Endodermal cell (in vitro differentiated cells): Measurements from ENCODE around the gene DOCK2. TPM values are rescaled to one million over a fixed set of nuclear protein-coding genes. Genes with fewer than 3 reads are reported as not detected.

Source experiments
- DNase-seq: peaks from one replicate; pipeline ENCODE4 v3.0.0-alpha.2; 2017
- H3K27ac ChIP-seq: 2 replicates; pipeline ENCODE4 v1.5.1; 2013; ENCODE audit warnings: mild to moderate bottlenecking, low read depth, low read length, moderate library complexity
- H3K27me3 ChIP-seq: 2 replicates; pipeline ENCODE4 v1.6.1; 2013; ENCODE audit warnings: mild to moderate bottlenecking, low read length, moderate library complexity; ENCODE audit not compliant: insufficient read depth, control insufficient read depth, poor library complexity, severe bottlenecking
- H3K36me3 ChIP-seq: 2 replicates; pipeline ENCODE4 v1.7.0; 2013; ENCODE audit warnings: mild to moderate bottlenecking, low read length, moderate library complexity; ENCODE audit not compliant: control insufficient read depth, insufficient read depth
- H3K4me1 ChIP-seq: one replicate; pipeline ENCODE4 v1.7.0; 2013; ENCODE audit warnings: low read length; ENCODE audit not compliant: control insufficient read depth, insufficient read depth
- H3K4me3 ChIP-seq: 2 replicates; pipeline ENCODE4 v1.5.1; 2013; ENCODE audit warnings: mild to moderate bottlenecking, low read length, moderate library complexity
- H3K9ac ChIP-seq: 2 replicates; pipeline ENCODE4 v1.6.1; 2013; ENCODE audit warnings: mild to moderate bottlenecking, low read length, moderate library complexity; ENCODE audit not compliant: poor library complexity, severe bottlenecking; ENCODE audit errors: extremely low read depth
- H3K9me3 ChIP-seq: 2 replicates; pipeline ENCODE4 v1.6.1; 2013; ENCODE audit warnings: mild to moderate bottlenecking, low read length, moderate library complexity; ENCODE audit not compliant: control insufficient read depth
- H3K27ac Mint-ChIP-seq: 2 replicates; pipeline ENCODE4 v1.8.0; 2020; ENCODE audit warnings: mixed read lengths
- H3K27me3 Mint-ChIP-seq: 2 replicates; pipeline ENCODE4 v1.8.0; 2021; ENCODE audit warnings: mild to moderate bottlenecking, mixed read lengths; ENCODE audit not compliant: insufficient read depth
- H3K36me3 Mint-ChIP-seq: 2 replicates; pipeline ENCODE4 v1.8.0; 2020; ENCODE audit warnings: low read depth, mixed read lengths
- H3K4me1 Mint-ChIP-seq: 2 replicates; pipeline ENCODE4 v1.8.0; 2020; ENCODE audit warnings: mixed read lengths
- H3K4me3 Mint-ChIP-seq: 2 replicates; pipeline ENCODE4 v1.8.0; 2020; ENCODE audit warnings: mild to moderate bottlenecking, moderate library complexity, mixed read lengths
- H3K9me3 Mint-ChIP-seq: 2 replicates; pipeline ENCODE4 v1.8.0; 2020; ENCODE audit warnings: mild to moderate bottlenecking, mixed read lengths
- CTCF ChIP-seq: fragments of 200-600 bp; sonication (generic); conservative IDR thresholded peaks from 2 replicates; pipeline ENCODE4 v1.5.0; 2021; ENCODE audit warnings: antibody characterized with exemption, mild to moderate bottlenecking
- WGBS, 2 experiments: methylation state at CpG; one replicate each; pipeline versions ENCODE4 v1.1.5 to v1.1.7; 2013; ENCODE audit warnings: missing lambda C conversion rate in 2 of 2, mixed read lengths in 1 of 2; ENCODE audit not compliant: insufficient coverage in 1 of 2, insufficient read length in 1 of 2; 5-methylcytosine and 5-hydroxymethylcytosine counted together
- total RNA-seq, 2 donors: library from RNA; stranded (reverse); fragmentation: NEBNext Ultra II Directional in 1 of 2; extraction: Animal tissue kit (Norgen Biotek cat#: 25700) in 1 of 2; gene quantifications; 2 replicates in 1 of 2; 3 replicates in 1 of 2; pipeline ENCODE4 v1.2.1, GENCODE V29; 2021

The DOCK2 gene
- total RNA-seq, 2 donors from 2014 or later: 2.6 to 3.9 TPM

GRCh38 chr5:169935762-169936161 is 298.7 kb downstream of the DOCK2 start:
- Histone ChIP-seq H3K27me3 (no peaks in the 10 kb centered on the region), H3K4me3 (no peak overlapping the region), H3K4me1 (peaks cover 3% of the 10 kb centered on the region), H3K9ac (no peak overlapping the region), H3K36me3 (no peaks in the 10 kb centered on the region), H3K9me3 (no peaks in the 10 kb centered on the region), H3K27ac (no peak overlapping the region)
- no peak for DNase-seq
- no peak overlapping the region for H3K4me3 Mint-ChIP-seq
- 95 to 100% methylated on average over 2 to 5 of the region's 5 CpGs for WGBS, 2 experiments
- H3K27me3 Mint-ChIP-seq: peaks cover 2% of the 10 kb centered on the region
- H3K36me3 Mint-ChIP-seq: no peaks in the 10 kb centered on the region
- H3K9me3 Mint-ChIP-seq: no peaks in the 10 kb centered on the region
- no peak for TF ChIP-seq CTCF
- peaks cover 7% of the 10 kb centered on the region for H3K4me1 Mint-ChIP-seq
- H3K27ac Mint-ChIP-seq: no peak overlapping the region

- Histone ChIP-seq H3K27me3 (no peaks in the 10 kb centered on the region), H3K36me3 (no peaks in the 10 kb centered on the region), H3K9ac (no peak overlapping the region), H3K4me1 (no peaks in the 10 kb centered on the region), H3K9me3 (no peaks in the 10 kb centered on the region), H3K27ac (no peak overlapping the region), H3K4me3 (no peak overlapping the region)
- Mint-ChIP-seq H3K27me3 (no peaks in the 10 kb centered on the region), H3K4me1 (peaks cover 3% of the 10 kb centered on the region), H3K36me3 (no peaks in the 10 kb centered on the region), H3K9me3 (no peaks in the 10 kb centered on the region), H3K27ac (no peak overlapping the region), H3K4me3 (no peak overlapping the region)
- no peak for TF ChIP-seq CTCF
- 91 to 100% methylated on average over 2 of the region's 2 CpGs for WGBS, 2 experiments
- DNase-seq: no peak
Measured at GRCh38 chr5:169938439-169938838, 301.4 kb downstream of the DOCK2 start.

GRCh38 chr5:169939731-169940130 is 302.7 kb downstream of the DOCK2 start:
- TF ChIP-seq CTCF: no peak
- H3K4me3 Mint-ChIP-seq: no peak overlapping the region
- Histone ChIP-seq H3K27me3 (no peaks in the 10 kb centered on the region), H3K27ac (no peak overlapping the region), H3K9ac (no peak overlapping the region), H3K4me3 (no peak overlapping the region), H3K4me1 (no peaks in the 10 kb centered on the region), H3K36me3 (no peaks in the 10 kb centered on the region), H3K9me3 (no peaks in the 10 kb centered on the region)
- H3K36me3 Mint-ChIP-seq: no peaks in the 10 kb centered on the region
- no peaks in the 10 kb centered on the region for H3K27me3 Mint-ChIP-seq
- DNase-seq: no peak
- H3K9me3 Mint-ChIP-seq: no peaks in the 10 kb centered on the region
- H3K27ac Mint-ChIP-seq: no peak overlapping the region
- no peaks in the 10 kb centered on the region for H3K4me1 Mint-ChIP-seq
- 92% methylated on average over 2 of the region's 2 CpGs; no CpG with 5 or more reads in 1 of the 2 experiments for WGBS, 2 experiments
